OCI-LY3 (cell line): ENCODE data around the gene TBC1D21.
A peak's percentile ranks its signal among the peaks of the same experiment; 100 is the strongest.

Source experiments
- EZH2phosphoT487 ChIP-seq: fragments of 200-600 bp; shearing (Covaris generic); IDR thresholded peaks from 2 replicates; pipeline ENCODE4 v1.6.1; 2018; ENCODE audit warnings: antibody characterized with exemption, mixed run types, low read depth
- TF ChIP-seq, protein P1 (sequence below): fragments of 200-600, 300-600 bp; sonication (generic); IDR thresholded peaks from 2 replicates; pipeline ENCODE4 v1.5.1; 2014; ENCODE audit warnings: antibody characterized with exemption, low read length, low read depth

DNA sequence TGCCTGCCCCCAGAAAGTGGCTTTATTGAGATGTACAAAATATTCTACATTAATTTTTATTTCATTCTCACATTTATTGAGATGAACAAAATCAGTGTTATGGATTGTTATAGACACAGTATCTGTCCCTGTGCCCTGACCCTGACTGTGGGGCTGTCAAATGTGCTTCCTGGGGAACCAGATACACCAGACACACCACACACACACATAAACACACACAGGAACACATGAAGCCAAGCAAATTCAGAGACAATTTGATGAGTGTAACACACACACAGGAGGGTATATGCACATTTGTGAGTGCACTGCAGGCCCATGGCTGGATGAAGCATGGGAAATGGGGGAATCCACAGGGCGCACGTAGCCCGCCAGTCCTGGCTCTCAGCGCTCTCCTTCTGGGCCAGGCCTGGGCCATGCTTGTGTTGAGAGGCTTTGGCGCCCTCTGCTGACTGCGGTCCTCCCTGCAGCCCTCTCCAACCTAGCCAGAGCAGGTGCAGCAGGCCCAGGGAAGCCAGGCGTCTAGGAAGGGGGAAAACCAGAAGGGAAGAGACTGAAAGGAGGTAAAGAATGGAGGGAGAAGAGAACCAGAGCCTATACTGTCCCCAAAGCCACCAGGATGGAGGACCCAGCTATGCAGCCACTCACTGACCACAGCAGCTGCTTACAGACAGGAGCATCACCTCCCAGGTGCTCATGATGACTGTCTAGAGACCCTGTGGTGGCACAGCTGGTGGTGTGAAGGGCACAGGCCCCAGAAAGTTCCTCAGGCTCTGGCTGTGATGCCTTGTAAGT is 34.9 kb downstream of the TBC1D21 start:
- no peak for TF ChIP-seq EZH2phosphoT487
- TF ChIP-seq, protein P1, sequence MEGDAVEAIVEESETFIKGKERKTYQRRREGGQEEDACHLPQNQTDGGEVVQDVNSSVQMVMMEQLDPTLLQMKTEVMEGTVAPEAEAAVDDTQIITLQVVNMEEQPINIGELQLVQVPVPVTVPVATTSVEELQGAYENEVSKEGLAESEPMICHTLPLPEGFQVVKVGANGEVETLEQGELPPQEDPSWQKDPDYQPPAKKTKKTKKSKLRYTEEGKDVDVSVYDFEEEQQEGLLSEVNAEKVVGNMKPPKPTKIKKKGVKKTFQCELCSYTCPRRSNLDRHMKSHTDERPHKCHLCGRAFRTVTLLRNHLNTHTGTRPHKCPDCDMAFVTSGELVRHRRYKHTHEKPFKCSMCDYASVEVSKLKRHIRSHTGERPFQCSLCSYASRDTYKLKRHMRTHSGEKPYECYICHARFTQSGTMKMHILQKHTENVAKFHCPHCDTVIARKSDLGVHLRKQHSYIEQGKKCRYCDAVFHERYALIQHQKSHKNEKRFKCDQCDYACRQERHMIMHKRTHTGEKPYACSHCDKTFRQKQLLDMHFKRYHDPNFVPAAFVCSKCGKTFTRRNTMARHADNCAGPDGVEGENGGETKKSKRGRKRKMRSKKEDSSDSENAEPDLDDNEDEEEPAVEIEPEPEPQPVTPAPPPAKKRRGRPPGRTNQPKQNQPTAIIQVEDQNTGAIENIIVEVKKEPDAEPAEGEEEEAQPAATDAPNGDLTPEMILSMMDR, result peak; percentile 96
